ENCODE data around the gene FGF22. TPM values are rescaled to one million over a fixed set of nuclear protein-coding genes. Genes with fewer than 3 reads are reported as not detected.

FGF22 gene
- total RNA-seq, 1 experiment from 2014 or later: 1.3 TPM

DNA sequence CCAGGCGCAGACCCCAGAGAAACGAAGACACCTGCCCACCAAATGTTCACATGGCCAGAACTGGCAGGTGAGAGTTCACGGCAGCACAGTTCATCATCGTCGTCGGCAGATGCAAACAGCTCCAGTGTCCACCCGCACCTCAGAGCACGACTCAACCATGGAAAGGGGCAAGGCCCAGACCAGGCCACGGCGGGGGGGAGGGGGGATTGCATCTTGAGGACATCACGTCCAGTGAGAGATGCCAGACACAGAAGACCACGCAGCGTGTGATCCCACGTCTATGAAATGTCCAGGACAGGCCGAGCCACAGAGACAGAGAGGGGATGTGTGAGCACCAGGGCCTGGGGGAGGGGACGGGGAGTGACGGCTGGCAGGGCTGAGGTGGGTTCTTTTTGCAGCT, 16.0 kb downstream of the FGF22 start:
- Histone ChIP-seq H3K9me3 (ENCODE audit: low read length) (no peaks in the 10 kb centered on the region), H3K4me1 (ENCODE audit: insufficient read depth, low read length) (peaks cover 2% of the 10 kb centered on the region; the same call in 1 of the 2 replicates), H3F3A (ENCODE audit: low read length, unreplicated experiment) (no peaks in the 10 kb centered on the region), H3K27ac (ENCODE audit: low read length) (no peak overlapping the region), H3K9me2 (replicated peaks; ENCODE audit: low read length) (no peaks in the 10 kb centered on the region), H3K9ac (ENCODE audit: low read length) (no peak overlapping the region), H4K20me1 (ENCODE audit: low read length) (peaks cover 38% of the 10 kb centered on the region), H3K79me2 (ENCODE audit: low read length) (peaks cover 81% of the 10 kb centered on the region), H3K4me2 (ENCODE audit: low read length) (no peak overlapping the region), H2AFZ (ENCODE audit: low read length) (no peak overlapping the region), H3K27me3 (ENCODE audit: low read length) (no peaks in the 10 kb centered on the region), H3K4me3 (ENCODE audit: low read length) (no peak overlapping the region), H3K36me3 (ENCODE audit: low read depth, low read length) (no peaks in the 10 kb centered on the region)
- BruUV-seq (replicated peaks): no TSS peak
- ATAC-seq (no peak), DNase-seq (no peak)
- intact Hi-C loops (cut with micrococcal nuclease): no loop called here
- POLR2A ChIA-PET (ENCODE audit: unreplicated experiment): no interaction called here
- CTCF ChIA-PET: no interaction called here
- TF ChIP-seq EZH2 (IDR thresholded peaks at IDR 0.05; ENCODE audit: low read length, unreplicated experiment) (no peak), EZH2phosphoT487 (IDR thresholded peaks at IDR 0.05; ENCODE audit: borderline replicate concordance, low read length) (no peak)
- TF ChIP-seq, protein P1, sequence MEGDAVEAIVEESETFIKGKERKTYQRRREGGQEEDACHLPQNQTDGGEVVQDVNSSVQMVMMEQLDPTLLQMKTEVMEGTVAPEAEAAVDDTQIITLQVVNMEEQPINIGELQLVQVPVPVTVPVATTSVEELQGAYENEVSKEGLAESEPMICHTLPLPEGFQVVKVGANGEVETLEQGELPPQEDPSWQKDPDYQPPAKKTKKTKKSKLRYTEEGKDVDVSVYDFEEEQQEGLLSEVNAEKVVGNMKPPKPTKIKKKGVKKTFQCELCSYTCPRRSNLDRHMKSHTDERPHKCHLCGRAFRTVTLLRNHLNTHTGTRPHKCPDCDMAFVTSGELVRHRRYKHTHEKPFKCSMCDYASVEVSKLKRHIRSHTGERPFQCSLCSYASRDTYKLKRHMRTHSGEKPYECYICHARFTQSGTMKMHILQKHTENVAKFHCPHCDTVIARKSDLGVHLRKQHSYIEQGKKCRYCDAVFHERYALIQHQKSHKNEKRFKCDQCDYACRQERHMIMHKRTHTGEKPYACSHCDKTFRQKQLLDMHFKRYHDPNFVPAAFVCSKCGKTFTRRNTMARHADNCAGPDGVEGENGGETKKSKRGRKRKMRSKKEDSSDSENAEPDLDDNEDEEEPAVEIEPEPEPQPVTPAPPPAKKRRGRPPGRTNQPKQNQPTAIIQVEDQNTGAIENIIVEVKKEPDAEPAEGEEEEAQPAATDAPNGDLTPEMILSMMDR (conservative IDR thresholded peaks at IDR 0.05; ENCODE audit: low read depth, low read length): no peak

DNA sequence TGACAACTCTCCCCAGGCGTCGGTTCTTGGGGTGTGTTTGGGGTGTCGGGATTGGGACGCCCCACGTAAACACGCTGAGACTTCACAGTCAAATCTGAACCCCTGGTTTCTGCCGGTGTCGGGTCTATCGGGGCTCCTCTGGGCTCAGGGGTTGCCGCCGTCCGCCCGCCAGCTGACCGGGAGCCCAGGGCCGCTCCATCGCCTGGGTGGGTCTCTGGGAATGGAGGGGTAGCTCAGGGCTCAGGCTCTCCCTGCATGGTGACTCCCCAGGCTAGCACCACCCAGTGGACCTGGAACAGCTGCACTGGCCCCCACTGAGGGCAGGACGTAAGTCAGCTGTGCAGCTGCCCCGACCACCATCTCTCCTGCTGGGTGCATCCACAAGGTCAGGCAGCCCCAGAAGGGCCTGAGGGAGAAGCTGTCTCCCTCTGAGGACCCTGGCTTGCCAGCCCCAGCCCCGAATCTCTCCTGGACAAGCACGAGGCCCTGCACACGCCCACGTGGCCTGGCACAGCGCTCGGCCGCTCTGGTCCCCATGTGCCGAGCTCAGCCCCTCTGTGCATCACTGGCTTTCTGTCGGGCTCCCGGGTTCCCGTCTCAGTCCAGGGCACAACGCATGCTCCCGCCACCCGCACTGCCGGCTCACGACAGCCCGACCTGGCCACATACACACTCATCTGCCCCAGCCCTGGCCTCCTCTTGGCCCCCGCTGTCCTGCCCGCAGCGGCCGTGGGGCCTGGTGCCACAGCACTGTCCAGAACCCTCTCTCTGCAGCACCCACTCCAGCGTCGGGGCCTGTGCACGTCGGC, 17.3 kb downstream of the FGF22 start:
- Histone ChIP-seq H3K4me1 (ENCODE audit: insufficient read depth, low read length) (peaks cover 8% of the 10 kb centered on the region), H3K27ac (ENCODE audit: low read length) (no peak overlapping the region), H4K20me1 (ENCODE audit: low read length) (peaks cover 50% of the 10 kb centered on the region), H3F3A (ENCODE audit: low read length, unreplicated experiment) (no peaks in the 10 kb centered on the region), H2AFZ (ENCODE audit: low read length) (no peak overlapping the region), H3K9ac (ENCODE audit: low read length) (no peak overlapping the region), H3K36me3 (ENCODE audit: low read depth, low read length) (no peaks in the 10 kb centered on the region), H3K79me2 (ENCODE audit: low read length) (peaks cover 94% of the 10 kb centered on the region), H3K4me2 (ENCODE audit: low read length) (no peak overlapping the region), H3K9me3 (ENCODE audit: low read length) (no peaks in the 10 kb centered on the region), H3K27me3 (ENCODE audit: low read length) (no peaks in the 10 kb centered on the region), H3K4me3 (ENCODE audit: low read length) (no peak overlapping the region), H3K9me2 (replicated peaks; ENCODE audit: low read length) (no peaks in the 10 kb centered on the region)
- ATAC-seq: no peak
- CTCF ChIA-PET: no interaction called here
- DNase-seq: no peak
- TF ChIP-seq EZH2 (IDR thresholded peaks at IDR 0.05; ENCODE audit: low read length, unreplicated experiment) (no peak), EZH2phosphoT487 (IDR thresholded peaks at IDR 0.05; ENCODE audit: borderline replicate concordance, low read length) (no peak)
- TF ChIP-seq, protein P1 (conservative IDR thresholded peaks at IDR 0.05; ENCODE audit: low read depth, low read length): no peak
- no TSS peak for BruUV-seq (replicated peaks)
- POLR2A ChIA-PET (ENCODE audit: unreplicated experiment): no interaction called here
- intact Hi-C loops (cut with micrococcal nuclease): no loop called here

DNA sequence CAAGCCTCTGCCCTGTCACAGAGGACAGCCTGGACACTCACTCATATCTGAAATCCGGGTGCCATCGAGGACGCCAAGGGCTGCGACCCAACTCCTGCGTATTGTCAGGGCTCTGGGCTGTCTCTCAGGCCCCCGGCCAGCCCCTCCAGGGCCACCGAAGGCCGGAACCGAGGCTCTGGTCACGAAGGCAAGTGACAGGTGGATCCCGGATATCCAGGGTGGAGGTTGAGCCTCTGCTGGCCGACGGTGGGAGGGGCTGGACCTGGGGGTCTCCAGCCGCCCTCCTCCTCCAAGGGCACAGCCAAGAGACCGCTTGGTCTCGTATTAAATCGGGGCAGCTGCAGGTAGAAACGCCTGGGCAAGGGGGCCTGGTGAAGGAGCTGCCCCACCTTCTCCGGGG, 17.9 kb downstream of the FGF22 start:
- intact Hi-C loops (cut with micrococcal nuclease): no loop called here
- BruUV-seq (replicated peaks): no TSS peak
- Histone ChIP-seq H3K79me2 (ENCODE audit: low read length) (peaks cover 98% of the 10 kb centered on the region), H3K9ac (ENCODE audit: low read length) (no peak overlapping the region), H3F3A (ENCODE audit: low read length, unreplicated experiment) (no peaks in the 10 kb centered on the region), H3K4me1 (ENCODE audit: insufficient read depth, low read length) (peaks cover 8% of the 10 kb centered on the region), H3K4me2 (ENCODE audit: low read length) (no peak overlapping the region), H4K20me1 (ENCODE audit: low read length) (peaks cover 50% of the 10 kb centered on the region), H2AFZ (ENCODE audit: low read length) (no peak overlapping the region), H3K4me3 (ENCODE audit: low read length) (no peak overlapping the region), H3K27ac (ENCODE audit: low read length) (no peak overlapping the region), H3K9me2 (replicated peaks; ENCODE audit: low read length) (no peaks in the 10 kb centered on the region), H3K9me3 (ENCODE audit: low read length) (no peaks in the 10 kb centered on the region), H3K36me3 (ENCODE audit: low read depth, low read length) (no peaks in the 10 kb centered on the region), H3K27me3 (ENCODE audit: low read length) (no peaks in the 10 kb centered on the region)
- ChIA-PET POLR2A (ENCODE audit: unreplicated experiment) (no interaction called here), CTCF (no interaction called here)
- ATAC-seq (no peak), DNase-seq (no peak)
- TF ChIP-seq EZH2phosphoT487 (IDR thresholded peaks at IDR 0.05; ENCODE audit: borderline replicate concordance, low read length) (no peak), EZH2 (IDR thresholded peaks at IDR 0.05; ENCODE audit: low read length, unreplicated experiment) (no peak)
- TF ChIP-seq, protein P1 (conservative IDR thresholded peaks at IDR 0.05; ENCODE audit: low read depth, low read length): no peak
